Stimulated activated CD8-positive, alpha-beta memory T cell treated with anti-CD3 and anti-CD28 coated beads, Interleukin-7, amount 100 ng/mL, for 1 hour (primary cell): Measurements from ENCODE around the gene KLHDC8A.

Experiments
- DNase-seq, 2 donors: peaks; one replicate each; pipeline ENCODE4 v3.0.0-alpha.2; 2020; ENCODE audit warnings: low read depth in 2 of 2

The KLHDC8A gene

GRCh38 chr1:205296154-205296553, 60.6 kb downstream of the KLHDC8A start:
- no peak for DNase-seq

GRCh38 chr1:205294934-205295333, 61.8 kb downstream of the KLHDC8A start:
- no peak for DNase-seq

- no peak for DNase-seq
Measured at GRCh38 chr1:205294175-205294917, 62.4 kb downstream of the KLHDC8A start.

GRCh38 chr1:205293350-205294074, 63.2 kb downstream of the KLHDC8A start:
- no peak for DNase-seq

- no peak for DNase-seq
Measured at GRCh38 chr1:205291596-205291995, 65.1 kb downstream of the KLHDC8A start.

GRCh38 chr1:205287767-205288559, 68.8 kb downstream of the KLHDC8A start:
- DNase-seq, result peak; percentile 48 to 69

- no peak for DNase-seq
Measured at GRCh38 chr1:205287076-205287475, 69.6 kb downstream of the KLHDC8A start.

- peak in 1 of 2 donors; percentile 36 for DNase-seq
Measured at GRCh38 chr1:205286335-205286950, 70.3 kb downstream of the KLHDC8A start.
